G401.6 (cell line): ENCODE measurements around the gene TESK1.
"Not testable (repeated sequence)": the region's sequence is repeated elsewhere in the genome, so short reads cannot be mapped to it uniquely, and the experiment has no call there.

Experiments used
- FAIRE-seq: peaks from 2 replicates; lab custom pipeline; 2012; peaks lifted over from hg19 to GRCh38; lab: Jason Lieb, UNC

TESK1 gene

GRCh38 chr9:35583521-35583920 is 21.5 kb upstream of the TESK1 start:
- not testable (repeated sequence) for FAIRE-seq

- FAIRE-seq: not testable (repeated sequence)
Observed at GRCh38 chr9:35584681-35585080, 20.4 kb upstream of the TESK1 start.

- FAIRE-seq: not testable (repeated sequence)
Observed at GRCh38 chr9:35588506-35588905, 16.6 kb upstream of the TESK1 start.

- no peak for FAIRE-seq
Observed at GRCh38 chr9:35593581-35593980, 11.5 kb upstream of the TESK1 start.

- no peak for FAIRE-seq
Observed at GRCh38 chr9:35594471-35594870, 10.6 kb upstream of the TESK1 start.

GRCh38 chr9:35596907-35597306 is 8.2 kb upstream of the TESK1 start:
- not testable (repeated sequence) for FAIRE-seq

- no peak for FAIRE-seq
Observed at GRCh38 chr9:35598866-35599590, 6.0 kb upstream of the TESK1 start.

GRCh38 chr9:35599763-35600604 is 5.1 kb upstream of the TESK1 start:
- FAIRE-seq: no peak

GRCh38 chr9:35603506-35603985 is 1.5 kb upstream of the TESK1 start:
- no peak for FAIRE-seq

- peak; percentile 99 for FAIRE-seq
Observed at GRCh38 chr9:35603986-35604577, 980 bp upstream of the TESK1 start.

GRCh38 chr9:35605351-35606137 is 482 bp downstream of the TESK1 start:
- no peak for FAIRE-seq

- no peak for FAIRE-seq
Observed at GRCh38 chr9:35606138-35606504, 1.1 kb downstream of the TESK1 start.

GRCh38 chr9:35606726-35607125 is 1.7 kb downstream of the TESK1 start:
- no peak for FAIRE-seq

- no peak for FAIRE-seq
Observed at GRCh38 chr9:35608221-35608620, 3.2 kb downstream of the TESK1 start.

- FAIRE-seq: no peak
Observed at GRCh38 chr9:35609001-35609819, 4.1 kb downstream of the TESK1 start.

- no peak for FAIRE-seq
Observed at GRCh38 chr9:35609820-35610163, 4.7 kb downstream of the TESK1 start.

GRCh38 chr9:35611230-35611797 is 6.3 kb downstream of the TESK1 start:
- no peak for FAIRE-seq

- not testable (repeated sequence) for FAIRE-seq
Observed at GRCh38 chr9:35612066-35612465, 7.0 kb downstream of the TESK1 start.

GRCh38 chr9:35612843-35613242 is 7.8 kb downstream of the TESK1 start:
- no peak for FAIRE-seq

GRCh38 chr9:35615981-35616680 is 11.1 kb downstream of the TESK1 start:
- no peak for FAIRE-seq
